HS-27A (cell line): Measurements from ENCODE around the gene RADIL.

ENCODE experiments used
- DNase-seq: peaks from one replicate; pipeline ENCODE4 v3.0.0-alpha.2; 2012; ENCODE audit warnings: low read depth, missing footprints

Gene RADIL

DNA sequence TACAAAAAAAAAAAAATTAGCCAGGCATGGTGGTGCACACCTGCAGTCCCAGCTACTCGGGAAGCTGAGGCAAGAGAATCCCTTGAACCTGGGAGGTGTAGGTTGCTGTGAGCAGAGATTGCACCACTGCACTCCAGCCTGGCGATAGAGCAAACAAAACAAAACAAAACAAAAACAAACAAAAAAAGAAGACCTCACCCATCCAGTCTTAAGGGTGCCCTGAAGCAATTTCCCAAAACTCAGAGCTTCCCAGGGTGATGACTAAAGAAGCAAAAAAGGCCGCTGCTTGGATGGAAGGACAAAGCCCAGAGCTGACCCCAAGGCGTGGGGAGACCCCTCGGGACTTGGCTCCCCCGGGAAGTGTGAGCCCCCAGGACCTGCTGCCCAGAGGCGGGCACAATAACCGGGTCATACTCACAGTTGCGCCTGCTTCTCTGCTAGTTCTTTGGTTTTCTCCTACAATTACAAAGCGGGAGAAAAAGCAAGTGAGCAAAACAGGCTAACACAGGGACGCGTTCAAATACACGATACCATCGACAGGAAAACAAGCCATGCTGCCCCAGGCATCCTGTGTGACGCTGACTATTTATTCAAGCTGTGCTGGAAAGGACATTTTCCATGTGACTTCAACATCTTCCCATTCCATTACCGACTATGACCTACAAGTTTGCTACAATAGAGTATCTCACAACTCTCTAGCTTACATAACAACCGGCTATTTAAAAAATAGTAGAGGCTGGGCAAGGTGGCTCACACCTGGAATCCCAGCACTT, 51.6 kb downstream of the RADIL start:
- no peak for DNase-seq

DNA sequence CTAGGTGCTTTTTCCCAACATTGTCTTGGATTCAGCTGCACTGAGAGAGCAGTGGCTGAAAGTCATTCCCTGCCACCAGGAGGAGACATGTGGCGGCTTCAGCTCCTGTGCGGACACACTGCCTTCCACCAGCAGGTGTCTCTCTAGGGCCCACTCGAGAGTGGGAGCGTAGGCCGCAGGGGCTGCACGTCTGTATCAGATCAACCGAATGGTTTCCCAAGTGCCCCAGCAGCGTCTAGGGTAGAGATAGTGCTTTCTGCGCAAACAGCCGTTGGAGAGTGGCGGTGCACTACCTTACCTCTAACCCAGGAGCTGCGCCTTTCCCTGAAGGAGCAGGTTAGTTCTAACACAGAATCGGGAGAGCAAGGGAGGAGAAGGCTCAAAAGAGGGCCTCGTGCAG, 53.3 kb downstream of the RADIL start:
- DNase-seq, result no peak

DNA sequence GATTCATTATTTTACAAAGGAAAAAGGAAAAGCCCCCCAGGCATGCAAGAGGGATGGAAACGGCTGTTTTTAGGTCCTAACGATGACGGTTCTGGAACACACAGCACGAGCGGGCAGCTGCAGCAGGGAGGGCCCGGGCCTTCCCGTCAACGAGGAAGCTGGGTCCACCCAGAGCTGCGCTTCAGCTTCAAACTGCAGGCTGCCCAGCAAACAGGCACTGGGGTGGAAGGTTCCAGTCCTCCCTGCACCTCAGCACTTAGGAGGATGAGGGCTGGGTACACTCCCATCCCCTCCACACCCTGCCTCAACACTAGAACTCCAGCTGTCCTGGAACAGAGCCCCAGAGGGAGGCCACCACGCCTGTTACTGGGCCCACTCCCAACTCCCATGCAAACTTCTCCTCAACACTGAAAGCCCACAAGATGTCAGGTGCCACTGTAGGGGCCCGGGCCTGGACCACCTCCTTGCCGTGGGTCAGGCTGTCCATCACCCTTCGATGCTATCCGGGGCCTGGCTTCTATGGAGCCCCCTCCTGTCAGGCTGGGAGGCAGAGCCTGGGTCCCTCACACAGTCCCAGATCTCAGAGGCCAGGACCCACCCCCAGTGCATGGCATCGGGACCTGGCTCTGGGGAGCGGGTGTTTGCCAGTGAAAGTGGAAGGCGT, 54.7 kb downstream of the RADIL start:
- DNase-seq, result no peak

DNA sequence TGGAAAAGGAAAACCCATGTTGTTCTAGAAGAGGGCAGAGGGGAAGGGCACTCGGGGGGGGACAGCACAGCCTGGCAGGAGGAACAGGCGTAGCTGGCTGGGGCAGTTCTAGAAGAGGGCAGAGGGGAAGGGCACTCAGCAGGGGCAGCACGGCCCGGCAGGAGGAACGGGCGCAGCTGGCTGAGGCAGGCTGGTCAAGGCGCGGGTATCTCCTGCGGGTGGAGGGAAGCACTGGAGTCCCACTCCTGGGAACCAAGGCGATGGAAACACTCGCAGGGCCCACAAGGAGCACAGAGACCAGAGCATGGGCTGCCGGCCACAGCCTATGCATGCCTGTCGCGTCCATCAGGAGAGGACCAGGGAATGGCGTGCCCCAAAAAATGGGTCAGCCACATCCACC, 58.4 kb downstream of the RADIL start:
- DNase-seq, result no peak

DNA sequence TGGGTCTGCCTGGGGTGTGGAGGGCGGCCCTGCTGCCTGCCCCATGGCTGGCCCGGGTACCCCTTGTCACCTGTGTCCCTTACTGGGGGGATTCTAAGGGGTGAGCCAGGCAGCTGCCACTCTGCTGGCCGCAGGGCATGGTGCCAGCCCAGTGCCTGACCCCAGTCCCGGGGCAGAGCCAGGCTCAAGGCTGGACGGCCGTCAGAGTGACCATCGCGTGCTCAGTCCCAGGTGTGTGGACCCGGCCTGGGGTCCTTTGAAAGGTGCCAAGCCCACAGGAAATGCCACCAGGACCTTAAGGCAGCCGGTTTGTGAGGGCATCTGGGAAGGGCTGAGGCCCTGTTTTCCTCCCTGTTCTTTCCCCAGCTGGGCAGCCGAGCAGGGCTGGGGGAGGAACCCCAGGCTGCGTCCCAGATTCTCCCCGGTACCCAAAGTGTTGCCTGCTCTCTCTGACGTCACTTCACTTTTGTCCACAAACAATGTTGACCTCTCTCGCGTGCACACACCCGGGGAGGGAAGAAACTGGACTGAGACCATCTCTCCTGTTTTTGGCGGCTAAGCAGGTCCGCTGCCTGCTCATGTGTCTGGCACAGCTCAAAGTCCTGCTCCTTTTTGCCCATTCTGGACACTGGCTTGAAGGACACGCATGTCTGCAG, 59.3 kb downstream of the RADIL start:
- no peak for DNase-seq

DNA sequence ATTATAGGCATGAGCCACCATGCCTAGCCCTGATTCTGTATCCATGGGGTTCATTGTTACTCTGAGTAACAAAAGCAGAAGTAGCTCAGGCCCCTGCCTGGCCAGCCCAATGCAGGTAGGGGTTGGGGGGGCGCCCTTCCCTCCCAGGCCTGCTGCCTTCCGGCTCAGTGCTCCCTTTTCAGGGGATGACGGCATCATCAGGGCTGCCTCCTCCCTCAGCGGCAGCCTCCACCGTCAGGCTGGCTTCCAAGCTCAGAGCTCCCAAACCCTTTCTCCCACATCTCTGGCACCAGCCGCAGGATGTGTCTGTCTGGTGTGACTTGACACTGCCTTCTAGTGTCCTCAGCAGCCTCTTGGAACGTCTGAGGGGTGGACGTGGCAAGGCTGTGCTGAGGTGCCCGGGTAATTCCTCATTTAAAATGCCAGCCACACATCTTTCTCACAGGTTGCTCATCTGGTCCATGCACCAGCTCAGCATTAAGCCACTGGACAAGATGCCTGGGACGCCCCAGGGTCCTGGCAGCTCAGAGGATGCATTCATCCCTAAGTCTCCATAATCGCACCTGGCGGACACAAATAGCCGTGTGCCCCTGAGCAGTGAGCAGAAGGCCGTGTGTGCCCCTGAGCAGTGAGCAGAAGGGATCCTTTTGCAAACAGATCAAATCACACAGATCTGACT, 59.9 kb downstream of the RADIL start:
- DNase-seq, result no peak

DNA sequence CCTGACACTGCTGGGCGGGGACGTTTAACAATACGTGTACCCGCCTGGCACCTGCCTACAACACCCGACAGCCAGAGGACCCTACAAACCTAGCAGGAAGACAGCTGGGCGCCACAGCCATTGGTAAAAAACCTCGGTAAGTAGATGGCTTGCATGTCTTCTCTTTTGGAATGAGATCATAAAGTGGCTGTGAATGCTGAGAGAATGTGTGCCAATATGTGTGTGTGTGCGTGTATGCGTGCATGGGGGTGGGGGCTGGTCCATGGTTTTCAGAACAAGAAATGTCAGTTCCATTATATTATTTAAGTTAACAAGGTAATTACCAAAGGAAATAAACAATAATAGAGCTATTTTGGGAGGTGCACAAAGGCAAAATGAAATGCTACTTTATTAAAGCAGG, 60.8 kb downstream of the RADIL start:
- no peak for DNase-seq

DNA sequence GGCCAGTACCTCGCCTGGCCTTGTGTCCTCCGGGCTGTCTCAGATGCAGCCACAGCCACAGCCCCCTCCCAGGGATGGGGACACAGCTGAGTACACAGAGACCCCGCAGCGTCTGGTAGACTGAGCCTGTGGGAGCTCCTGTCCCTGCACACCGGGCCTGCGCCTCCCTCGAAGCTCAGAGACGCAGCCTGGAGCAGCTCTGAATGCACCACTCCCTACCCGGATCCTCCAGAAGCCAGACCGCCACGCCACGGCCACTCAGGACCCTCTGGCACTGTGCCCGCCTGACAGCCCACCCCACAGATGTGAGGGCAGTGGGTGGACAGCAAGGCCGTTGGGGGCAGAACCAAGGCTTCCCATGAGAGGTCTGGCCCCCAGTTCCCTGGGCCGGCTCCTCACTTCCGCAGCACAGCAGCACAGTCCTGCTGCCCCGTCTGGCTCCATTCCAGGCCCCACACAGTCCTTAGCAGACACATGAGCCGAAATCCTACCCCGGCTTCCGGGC, 62.5 kb downstream of the RADIL start:
- DNase-seq, result no peak

DNA sequence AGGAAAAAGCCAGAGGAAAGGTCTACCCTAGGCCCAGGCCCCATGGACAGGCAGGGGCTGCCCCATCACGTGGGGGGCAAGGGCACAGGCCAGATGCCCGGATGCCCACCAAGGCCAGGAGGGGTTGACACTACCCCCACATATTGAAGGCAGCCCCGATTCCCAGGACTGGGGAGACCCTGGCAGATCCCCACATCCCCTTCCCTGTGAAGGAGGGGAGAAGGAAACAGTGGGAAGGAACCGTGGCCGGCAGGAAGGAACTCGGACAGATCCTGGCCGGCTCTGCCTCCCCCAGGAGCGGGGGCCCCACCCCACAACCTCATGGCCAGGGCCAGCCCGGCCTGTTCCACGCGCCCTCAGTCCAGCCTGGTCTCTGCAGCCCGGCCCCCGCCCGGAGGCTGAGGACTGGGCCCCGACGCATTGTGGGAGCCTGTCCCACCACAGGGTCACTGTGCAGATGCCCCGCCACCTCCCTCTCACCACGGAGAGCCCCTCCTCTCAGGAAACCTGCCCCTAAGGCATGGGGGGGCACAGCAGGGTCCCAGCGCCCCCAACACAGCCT, 63.0 kb downstream of the RADIL start:
- DNase-seq, result no peak

DNA sequence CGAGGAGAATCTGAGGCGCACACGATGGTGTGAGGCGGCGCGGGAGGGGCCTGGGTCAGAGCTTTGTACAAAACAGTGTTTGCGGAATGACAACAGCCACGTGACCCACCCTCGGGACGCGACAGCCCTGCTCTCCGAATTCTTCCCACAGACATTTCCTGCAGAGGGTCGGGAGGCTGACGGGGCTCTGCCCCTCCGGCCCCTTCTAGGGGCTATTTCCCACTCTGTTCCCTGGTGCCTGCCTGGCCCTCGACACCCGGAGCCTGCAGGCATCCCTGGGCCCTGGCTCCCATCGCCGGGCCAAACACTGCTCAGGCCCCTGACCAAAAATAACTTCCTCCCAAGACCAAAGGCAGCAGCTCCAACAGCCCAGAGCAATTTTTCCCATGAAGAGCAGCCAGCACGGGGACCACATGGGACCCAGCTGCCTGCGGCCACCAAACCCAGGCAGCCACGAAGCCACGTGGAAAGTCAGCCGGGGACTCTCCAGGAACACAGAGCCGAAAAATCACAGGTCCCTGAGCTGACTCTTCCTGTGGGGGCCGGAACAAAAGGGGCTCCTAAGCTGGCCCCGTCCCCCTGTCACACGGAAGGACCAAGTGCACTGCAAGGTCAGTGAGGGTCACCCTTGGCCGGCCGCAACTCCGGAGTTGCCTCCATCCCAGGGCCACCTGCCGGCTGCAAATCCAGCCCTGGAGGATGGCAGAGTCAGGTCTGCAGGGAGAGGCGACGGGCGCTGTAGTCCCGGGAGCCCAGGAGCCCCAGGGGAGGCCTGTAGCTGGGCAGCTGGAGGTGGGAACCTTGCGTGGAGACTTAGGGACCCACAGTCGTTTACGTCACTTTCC, 63.7 kb downstream of the RADIL start:
- DNase-seq, result no peak

DNA sequence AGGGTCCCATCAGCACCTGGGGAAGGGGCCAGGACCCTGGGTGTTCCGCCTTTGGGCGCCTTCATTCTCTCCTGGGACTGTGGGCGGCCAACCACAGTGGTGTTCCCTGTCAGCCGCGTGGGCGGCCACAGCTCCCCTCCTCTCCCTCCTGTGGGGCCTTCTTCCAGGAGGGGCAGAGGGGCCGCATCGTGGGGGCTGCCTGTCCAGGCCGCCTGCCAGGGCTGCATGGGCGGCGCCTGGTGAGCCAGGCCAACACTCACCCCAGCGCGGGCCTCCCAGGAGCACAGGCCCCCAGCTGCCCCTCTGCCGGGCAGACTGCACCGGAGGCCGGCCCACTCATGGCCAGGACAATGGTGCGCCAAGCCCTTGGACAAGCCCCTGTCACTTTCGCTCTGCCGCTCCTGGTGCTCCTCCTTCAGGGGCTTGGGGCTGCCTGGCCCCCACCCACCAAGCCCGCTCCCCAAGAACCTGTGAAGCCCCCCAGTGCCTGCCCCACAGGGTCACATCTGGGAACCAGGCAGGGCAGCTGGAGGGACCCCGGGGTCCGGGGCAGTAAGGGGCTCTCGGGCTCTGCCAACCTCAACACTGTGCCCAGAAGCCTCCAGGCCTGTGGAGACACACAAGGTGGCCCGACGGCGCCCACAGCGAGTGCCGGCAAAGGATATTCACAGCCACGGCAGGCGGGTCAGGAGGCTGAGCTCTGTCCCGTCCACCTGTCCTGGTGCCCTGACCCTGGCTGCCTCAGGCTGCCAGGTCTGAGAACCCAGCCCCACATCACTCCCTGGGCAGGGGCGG, 65.3 kb downstream of the RADIL start:
- DNase-seq, result no peak

DNA sequence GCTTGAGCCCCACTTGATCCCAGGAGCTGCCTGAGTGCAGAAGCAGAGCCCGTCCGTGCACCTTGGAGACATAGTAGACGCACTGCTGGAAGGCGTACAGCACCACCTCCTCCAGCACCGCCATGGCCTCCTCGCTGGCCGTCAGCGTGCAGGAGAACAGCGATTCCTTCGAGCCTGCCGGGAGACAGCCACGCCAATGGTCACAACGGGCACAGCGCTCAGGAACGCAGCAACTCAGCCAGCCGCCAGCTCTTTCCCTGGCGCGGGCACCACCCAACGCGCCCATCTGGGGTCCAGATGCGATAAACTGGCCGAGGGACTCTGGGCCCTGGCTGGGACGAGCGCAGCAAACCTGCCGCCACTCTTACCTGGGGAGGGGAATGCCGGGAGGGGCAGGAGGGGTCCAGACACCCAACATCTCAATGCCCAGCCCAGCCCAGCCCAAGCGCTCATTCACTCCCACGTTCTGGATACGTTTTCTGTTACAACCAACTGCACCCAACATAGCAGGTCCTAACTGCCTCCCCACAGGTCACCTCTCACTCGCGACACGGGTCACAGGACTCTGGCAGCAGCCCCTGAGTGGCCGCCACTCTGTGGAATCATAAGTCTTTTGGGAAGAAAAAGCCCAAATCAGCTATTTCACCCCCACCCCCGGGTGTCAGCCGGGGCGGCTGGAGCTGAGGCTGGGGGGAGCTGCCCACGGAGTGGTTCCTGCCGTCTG, 66.2 kb downstream of the RADIL start:
- DNase-seq, result no peak

DNA sequence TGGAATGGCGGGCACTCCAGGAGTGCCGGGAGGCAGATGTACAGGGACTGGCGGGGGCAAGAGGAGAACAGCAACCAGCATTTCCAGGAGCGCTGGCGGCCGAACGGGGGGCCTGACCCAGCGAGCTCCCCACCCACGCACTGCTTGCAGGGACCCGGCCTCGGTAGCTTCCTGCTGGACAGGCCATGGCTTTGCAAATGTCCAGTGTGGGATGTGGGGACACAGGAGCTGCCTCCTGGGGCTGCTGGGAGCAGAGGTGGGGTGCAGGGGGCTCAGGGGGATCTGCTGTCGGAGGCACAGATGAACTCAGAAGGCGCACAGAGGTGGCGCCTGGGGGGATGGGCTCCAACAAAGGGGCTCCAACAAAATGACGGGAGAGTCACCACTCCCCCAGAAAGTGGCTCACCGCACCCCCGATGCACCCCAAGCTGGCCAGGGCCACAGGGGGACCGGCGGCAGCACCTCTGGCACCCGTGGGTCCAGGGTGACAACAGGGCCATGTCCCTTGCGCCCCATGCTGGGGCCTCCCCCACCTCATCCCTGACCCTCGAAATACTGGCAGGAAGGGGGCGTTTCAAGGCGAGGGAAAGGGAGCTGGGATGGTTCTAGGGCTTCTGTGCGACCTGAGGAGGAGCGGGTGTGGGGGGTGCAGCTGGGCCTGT, 67.0 kb downstream of the RADIL start:
- DNase-seq, result no peak

DNA sequence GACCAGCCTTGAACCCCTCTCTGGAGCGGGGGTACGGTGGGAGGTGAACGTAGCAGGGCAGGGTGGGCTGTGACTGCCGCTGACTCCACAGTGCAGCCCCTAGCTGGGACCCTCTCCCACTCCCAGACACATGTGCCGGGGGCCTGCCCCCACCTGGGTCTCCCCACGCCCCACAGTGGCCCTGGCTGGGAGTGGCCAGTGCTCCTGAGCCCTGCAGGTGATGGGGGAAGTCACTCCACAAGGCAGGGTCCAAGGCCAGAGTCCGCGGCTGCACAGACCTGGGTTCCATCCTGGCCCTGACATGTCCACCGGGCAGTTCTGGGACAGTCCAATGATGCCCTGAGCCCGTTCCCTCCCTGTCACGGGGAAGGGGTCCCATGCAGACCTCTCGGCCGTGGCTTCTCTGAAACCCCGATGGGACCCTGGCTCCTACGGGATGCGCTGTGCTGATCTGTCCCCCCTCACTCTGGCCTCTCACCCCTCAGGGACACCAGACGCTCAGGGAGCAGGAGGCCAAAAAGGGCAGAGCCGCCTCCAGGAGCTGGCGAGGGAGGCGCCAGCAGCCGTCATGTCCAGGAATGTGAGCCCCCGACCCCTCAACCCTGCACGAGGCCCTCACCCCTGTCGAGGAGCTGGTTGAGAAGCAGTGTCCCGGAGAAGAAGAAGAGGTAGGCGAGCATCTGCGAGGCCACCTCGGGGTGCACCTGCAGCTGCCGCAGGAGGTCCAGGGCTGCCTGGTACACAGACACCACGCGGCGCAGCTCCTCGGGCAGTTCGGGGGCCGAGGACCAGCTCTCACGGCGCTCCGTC, 67.7 kb downstream of the RADIL start:
- DNase-seq, result no peak

DNA sequence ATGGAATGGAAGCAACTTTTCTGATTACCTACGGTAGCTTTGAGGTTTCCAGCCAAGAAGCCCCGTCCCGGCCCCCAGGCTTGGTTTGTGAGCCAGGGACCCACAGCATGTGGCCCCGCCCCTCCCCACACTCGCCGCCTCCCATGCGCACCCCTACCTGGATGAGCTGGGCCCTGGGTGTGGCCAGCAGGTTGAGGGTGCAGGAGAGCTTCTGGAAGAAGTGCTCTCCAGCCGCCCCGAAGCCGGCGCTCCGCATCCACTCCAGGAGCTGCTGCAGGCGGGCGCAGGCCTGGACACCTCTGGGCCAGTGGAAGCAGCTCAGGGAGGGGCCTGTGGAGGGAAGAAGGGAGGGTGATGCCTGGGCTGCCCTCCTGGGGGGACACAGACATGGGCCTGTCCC, 68.4 kb downstream of the RADIL start:
- DNase-seq, result no peak

DNA sequence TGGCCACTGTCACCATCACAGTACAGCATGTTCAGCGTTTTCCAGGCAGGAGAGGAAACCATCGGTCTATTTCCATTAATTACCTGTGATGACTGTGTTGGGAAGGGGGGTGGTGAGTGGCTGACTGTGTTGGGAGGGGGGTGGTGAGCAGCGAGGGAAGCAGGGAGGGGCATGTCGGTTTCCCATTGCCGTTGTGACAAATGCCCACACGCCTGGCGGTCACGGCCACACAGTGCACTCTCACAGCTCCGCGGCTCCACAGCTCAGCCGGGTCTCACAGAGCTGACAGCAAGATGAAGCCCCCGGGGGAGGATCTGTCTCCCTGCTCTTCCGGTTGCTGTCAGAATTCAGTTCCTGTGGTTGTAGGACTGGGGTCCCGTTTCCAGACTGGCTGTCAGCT, 69.1 kb downstream of the RADIL start:
- no peak for DNase-seq

DNA sequence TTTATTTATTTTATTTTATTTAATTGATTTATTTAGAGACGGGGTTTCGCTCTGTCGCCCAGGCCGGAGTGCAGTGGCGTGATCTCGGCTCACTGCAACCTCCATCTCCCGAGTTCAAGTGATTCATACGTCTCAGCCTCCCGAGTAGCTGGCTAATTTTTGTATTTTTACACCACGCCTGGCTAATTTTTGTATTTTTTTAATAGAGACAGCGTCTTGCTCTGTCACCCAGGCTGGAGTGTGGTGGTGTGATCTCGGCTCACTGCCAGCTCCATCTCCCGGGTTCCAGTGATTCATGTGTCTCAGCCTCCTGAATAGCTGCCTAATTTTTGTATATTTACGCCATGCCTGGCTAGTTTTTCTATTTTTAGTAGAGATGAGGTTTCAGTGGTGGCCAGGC, 73.8 kb downstream of the RADIL start:
- DNase-seq, result no peak

DNA sequence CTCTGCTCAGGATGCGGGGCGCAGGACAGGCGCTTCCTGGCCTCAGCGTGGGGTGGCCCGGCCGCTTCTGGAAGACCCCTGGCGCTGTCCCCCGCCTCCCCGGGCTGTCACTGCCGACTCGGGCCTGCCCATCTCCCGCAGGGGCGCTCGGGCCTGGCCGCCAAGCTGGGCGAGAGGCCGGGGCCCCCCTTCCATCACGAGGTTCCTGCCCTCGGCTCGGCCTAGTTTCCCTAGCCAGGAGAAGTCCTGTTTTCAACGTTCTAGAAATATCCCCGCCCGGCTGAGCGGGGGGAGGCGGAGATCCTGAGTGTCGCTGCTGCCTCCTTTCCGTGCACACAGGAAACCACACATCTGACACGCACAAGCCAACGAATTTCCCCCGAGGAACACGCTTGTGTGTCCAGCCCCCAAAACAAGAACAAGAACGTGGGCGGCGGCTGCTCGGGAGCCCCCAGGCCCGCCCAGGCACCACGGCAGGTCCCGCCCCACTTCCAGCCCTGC, 74.4 kb downstream of the RADIL start:
- no peak for DNase-seq
